ENCODE results near the gene CORO6.

CORO6 gene

DNA sequence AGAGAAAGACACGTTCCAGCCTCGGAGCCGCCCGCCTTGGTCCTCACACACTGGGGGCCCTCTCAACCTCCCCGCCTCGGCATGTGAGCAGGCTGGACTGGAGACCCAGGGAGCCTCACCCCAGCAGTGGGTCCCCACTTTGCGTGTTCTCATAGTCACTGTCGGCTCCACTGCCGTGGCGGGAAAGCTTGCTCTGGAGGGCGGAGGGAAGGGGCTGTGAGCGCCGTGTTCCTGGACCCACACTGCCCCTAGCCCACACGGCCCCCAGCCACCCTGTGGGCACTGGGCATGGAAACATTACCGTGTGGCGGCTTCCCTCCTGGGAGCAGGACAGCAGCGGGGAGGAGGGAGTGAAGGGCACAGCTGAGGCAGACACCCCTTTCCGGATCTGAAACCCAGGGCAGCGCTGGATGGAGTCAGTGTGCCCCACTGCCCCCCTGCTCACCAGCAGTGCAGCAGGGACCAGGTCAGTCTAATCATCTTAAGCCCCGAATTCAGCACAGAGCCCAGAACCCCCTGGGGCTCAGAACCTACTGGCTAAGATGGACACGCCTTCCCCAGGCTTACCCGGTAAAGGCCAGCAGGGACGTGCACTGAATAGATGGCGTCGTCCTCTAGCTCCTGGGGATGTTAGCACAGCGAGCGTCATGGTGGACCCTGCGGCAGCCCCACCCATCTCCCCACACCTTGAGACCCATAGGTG is 47.0 kb downstream of the CORO6 start:
- TF ChIP-seq, protein P1, sequence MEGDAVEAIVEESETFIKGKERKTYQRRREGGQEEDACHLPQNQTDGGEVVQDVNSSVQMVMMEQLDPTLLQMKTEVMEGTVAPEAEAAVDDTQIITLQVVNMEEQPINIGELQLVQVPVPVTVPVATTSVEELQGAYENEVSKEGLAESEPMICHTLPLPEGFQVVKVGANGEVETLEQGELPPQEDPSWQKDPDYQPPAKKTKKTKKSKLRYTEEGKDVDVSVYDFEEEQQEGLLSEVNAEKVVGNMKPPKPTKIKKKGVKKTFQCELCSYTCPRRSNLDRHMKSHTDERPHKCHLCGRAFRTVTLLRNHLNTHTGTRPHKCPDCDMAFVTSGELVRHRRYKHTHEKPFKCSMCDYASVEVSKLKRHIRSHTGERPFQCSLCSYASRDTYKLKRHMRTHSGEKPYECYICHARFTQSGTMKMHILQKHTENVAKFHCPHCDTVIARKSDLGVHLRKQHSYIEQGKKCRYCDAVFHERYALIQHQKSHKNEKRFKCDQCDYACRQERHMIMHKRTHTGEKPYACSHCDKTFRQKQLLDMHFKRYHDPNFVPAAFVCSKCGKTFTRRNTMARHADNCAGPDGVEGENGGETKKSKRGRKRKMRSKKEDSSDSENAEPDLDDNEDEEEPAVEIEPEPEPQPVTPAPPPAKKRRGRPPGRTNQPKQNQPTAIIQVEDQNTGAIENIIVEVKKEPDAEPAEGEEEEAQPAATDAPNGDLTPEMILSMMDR (IDR thresholded peaks at IDR 0.05) = no peak

DNA sequence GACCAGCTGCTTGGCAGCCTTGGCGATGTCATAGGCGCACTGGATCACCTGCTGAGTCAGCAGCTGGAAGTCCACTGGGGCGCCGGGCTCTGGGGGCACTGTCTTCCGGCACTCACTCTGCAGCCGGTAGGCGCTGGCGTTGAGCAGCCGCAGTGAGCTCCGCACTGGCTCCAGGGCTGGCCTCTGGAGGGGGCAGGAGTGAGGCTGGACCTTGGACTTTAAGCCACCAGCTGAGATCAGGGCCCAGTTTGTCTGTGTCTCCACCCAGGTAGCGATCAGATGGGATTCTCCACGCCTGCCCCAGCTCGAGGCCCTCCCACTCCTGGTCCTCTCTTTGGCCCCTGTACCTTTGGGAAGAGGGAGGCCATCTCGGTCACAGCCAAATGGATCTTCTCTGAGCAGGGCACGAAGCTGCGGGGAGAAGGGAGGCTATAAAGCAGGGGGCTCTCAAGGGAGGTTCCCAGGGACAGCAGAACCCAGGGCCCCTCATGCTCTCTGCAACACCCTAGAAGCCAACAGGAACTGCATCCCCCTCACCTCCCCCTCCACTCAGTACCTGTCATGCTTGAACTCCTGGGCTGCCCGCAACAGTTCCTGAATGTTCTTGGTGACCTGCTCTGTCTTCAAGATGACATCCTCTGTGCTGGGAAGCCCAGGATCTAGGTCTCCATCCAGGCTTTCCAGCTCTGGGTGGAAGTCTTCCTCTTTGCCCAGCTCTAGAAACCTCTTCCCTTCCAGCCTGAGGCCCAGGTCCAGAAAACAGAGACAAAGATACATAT is 47.8 kb downstream of the CORO6 start:
- TF ChIP-seq, protein P1 (IDR thresholded peaks at IDR 0.05) = no peak

DNA sequence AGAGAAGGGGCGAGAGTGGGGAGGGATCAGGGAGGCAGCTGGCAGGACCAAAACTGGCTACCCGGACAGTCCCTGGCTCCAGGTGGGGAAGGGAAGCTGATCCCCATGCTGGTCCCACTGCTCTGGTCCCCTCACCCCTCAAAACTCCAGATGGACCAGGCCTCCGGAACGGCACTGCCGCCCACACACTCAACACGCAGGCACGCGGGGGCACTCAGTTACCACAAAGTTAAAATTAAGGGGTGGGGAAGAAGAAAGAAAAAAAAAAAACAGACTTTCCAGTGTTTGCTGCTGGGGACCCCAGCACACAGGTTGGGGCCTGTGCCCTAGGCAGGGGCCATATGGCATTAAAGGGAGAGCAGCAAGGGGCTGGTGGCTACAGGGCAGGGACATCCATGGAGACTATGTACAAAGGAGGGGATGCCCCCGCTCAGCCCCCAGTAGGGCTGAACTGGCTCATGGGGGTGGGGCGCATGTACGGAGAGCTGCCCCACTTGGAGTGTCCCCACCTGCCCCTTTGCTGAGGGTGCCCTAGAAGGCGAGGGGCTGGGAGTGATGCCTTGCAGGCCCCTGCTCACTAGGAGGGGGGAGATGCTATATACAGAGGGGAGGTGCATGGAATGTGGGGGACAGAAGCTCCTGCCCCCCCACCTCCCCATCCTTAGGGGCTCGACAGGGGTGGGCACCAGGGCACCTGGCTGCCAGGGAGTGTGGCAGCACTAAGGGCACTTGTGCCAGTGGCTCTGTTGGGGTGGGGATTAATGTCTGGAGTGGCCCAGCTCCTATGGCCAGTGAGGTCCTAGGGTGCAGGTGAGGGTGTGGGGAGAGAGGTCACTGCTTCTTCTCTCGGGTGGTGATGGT is 48.6 kb downstream of the CORO6 start:
- TF ChIP-seq, protein P1 (IDR thresholded peaks at IDR 0.05) = no peak

DNA sequence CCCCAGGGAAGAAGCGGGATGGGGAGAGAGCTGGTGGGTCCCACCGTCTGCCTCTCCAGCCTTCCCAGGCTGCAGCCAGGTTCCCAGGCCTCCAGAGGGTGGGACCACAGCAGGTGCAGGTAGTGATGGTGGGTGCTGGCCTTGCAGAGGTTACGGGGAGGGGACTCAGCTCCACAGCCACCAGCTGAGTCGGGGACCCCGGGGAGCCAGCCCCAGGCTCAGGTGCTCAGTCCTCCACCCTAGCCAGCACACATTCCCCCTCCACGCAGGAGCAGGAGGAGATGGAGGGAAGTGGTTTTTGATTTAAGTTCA is 49.2 kb downstream of the CORO6 start:
- TF ChIP-seq, protein P1 (IDR thresholded peaks at IDR 0.05) = no peak

DNA sequence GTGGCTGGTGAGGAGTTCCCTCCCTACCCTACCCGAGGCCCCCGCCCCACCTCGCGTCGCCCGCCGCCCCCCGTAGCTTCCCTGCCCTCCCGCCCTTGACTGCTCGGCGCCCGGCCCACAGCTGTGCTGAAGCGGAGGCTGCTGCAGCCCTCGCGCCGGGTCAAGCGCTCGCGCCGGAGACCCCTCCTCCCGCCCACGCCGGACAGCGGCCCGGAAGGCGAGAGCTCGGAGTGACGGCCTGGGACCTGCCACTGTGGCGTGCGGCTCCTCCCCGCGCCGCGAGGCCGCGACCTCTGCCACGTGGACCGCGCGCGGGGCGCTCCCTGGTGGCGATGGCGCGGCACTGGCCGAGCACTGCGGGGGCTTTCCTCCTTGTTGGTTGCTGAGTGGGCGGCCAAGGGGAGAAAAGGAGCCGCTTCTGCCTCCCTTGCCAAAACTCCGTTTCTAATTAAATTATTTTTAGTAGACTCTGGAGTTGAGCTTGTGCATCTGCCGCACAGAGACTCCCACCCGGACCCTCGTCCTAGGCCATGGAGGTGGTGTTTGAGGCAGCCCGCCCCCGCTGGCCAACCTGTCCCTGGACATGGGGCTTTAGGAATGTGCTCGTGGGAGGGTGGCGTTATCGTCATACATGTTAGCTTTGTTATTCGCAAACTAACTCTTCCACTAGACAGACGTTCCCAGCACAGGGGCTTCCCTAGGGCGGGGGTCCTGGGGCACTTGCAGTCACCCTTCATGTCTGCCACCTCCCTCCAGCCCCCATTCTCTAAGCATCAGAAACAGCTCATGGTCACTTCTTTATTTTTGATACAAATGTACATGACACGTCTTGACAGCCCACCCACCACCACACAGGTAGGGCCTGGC is 49.8 kb downstream of the CORO6 start:
- TF ChIP-seq, protein P1 (IDR thresholded peaks at IDR 0.05) = no peak; the same call in 1 of the 2 replicates

DNA sequence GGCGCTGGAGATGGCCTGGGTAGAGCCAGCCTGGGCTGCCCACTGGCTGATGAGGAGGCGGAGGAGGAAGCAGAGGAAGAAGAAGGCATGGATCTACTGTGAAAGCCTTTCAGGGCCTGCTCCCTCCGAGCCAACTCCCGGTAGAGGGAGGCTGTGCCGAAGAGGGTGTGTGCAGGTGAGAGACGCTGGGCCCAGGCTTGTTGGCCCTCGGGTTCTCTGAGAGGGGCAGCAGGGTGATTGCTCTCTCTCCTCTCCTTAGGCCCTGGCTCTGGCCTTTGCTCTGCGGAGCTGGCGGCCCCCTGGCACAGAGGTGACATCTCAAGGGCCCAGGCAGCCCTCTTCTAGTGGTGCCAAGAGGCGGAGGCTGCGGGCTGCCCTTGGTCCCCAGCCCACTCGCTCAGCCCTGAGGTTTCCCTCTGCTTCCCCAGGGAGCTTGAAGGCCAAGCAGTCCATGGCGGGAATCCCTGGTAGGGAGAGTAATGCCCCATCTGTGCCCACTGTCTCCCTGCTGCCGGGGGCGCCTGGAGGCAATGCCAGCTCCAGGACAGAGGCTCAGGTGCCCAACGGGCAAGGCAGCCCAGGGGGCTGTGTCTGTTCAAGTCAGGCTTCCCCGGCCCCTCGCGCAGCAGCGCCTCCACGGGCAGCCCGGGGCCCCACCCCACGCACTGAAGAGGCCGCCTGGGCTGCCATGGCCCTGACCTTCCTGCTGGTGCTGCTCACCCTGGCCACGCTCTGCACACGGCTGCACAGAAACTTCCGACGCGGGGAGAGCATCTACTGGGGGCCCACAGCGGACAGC is 50.6 kb downstream of the CORO6 start:
- TF ChIP-seq, protein P1 (IDR thresholded peaks at IDR 0.05) = no peak
